GM21528 (cell line): ENCODE data around the gene PREX1.
"Not testable (repeated sequence)": the region's sequence is repeated elsewhere in the genome, so short reads cannot be mapped to it uniquely, and the experiment has no call there.

Experiments used
- ATAC-seq: cut with Tn5 transposase; IDR thresholded peaks from one replicate; pipeline ENCODE4 v1.9.1; 2021; ENCODE audit warnings: mild to moderate bottlenecking, moderate library complexity; ENCODE audit not compliant: unreplicated experiment, low FRiP score

The PREX1 gene

DNA sequence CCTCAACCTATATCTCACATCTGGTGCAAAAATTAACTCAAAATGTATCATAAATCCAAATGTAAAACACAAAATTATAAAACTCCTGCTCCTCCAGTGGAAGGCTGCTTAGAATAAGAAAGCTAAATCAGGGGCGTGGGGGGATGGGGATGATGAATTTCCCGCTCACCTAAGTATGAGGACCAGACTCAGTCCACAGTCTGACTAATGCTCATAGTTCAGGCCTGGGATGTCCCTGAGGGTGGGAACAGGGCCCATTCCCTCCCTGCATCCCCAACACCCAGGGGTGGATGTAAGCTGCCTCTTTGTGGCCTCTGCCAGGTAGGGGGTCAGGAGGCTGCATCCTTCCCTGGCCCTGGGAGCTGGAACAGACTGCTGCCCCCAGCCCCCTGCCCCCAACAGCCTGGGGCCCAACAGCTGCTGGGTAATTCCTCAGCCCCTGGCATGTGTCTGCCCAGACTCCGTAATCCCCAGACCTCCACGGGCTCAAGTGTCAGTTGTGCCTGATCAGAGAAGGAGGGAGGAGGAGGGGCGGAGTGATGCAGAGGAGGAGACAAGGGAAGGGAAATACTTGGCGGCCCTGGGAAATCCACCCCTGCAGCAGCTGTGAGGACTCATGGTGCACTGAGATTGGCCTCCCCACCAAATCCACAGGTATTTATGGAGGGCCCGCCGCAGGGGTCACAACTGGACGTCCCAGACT is 224.5 kb downstream of the PREX1 start:
- ATAC-seq, result no peak

DNA sequence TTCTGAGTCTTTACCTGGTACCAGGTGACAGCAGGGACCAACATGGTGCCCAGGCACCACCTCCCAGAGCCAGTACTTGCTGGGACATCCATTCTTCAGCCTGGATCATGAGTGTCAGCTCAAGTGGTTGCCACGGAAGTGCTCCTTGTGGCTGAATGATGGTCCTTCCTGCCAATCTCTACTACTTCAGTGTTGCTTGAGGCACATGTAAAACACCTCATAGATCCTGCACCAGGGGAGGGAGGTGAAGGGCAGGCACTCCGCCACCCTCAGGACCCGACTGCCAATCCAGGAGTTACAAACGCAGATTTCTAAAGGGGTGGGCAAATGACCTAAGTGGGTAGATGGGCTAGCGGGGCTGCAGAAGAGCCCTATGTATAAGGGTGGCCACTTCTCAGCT is 226.0 kb downstream of the PREX1 start:
- ATAC-seq, result no peak

DNA sequence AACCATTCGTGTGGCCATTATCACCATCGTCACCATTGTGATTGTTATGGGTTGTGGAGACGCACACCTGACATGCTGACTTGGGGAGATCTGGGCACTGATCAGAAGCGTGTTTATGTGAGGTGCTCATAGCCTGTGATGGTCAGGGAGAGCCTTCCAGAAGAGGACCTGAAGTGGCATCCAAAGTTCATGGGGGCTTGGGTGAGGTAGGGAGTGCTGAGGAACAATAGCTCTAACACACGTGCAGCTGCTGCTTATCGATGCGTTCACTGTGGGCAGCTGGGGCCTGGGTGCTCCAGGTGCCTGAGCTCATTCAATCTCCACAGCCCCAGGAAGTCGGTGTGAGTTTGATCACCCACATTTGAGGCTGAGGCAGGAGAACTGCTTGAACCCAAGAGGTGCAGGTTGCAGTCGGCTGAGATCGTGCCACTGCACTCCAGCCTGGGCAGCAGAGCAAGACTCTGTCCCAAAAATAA is 227.3 kb downstream of the PREX1 start:
- no peak for ATAC-seq

DNA sequence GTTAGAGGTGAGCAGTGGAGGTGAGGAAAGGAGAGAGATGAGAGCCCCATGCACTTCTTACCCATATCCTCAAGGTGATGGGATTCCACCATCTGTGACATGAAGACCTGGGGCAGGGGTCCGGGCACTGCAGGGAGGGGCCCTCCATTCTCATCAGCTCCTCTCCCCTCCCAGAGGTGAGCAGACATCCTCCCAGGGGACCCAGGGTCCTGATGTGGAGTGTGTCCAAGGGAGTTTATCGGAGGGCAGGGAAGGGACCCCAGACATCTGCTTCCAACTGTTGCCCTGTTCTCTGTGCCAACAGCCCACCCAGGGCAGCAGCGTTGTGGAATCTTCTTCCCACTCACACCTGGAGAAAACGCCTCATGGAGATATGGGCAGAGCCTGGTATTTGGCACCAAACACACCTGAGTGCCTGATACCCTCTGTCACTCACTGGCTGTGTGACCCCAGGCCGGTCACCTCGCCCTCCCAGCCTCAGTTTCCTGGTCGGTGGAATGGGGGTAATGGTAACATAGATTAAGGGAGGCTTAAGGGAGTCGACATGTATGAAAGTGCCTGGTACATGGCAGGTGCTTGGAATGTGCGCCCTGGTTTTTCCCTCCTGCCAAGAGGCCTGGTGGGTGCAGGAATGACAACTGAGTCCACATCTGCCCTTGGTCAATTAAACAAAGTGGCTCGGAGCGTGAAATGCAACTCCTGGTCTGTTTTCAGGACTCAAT is 227.9 kb downstream of the PREX1 start:
- no peak for ATAC-seq

DNA sequence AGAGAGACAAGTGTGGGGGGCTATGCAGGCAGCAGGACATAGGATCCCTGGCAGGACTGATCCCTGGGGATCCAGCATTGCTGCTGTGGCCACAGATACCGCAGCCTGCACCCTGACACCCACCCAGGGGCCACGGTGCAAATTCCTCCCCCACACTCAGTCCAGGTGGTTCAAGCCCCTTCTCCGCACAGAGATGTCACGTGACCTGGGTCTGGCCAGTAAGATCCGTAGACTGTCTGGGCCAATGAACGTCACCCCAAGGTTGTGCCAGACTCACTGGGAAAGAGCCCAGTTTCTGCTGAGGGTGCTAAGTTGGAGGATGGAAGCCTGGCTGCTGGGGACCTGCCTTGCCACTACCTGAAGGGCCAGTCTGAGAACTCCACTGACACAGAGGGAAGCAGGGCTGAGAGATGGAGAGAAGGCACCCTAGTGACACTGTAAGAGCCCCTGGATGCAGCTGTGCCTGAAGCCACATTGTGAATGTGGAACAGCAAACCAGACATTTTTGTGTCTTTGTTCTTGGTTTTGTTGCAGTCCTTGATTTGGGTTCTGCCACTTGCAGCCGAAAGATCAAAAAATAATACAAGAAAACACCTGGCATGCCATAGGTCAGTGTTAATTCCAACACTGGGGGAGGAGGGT is 228.6 kb downstream of the PREX1 start:
- no peak for ATAC-seq

DNA sequence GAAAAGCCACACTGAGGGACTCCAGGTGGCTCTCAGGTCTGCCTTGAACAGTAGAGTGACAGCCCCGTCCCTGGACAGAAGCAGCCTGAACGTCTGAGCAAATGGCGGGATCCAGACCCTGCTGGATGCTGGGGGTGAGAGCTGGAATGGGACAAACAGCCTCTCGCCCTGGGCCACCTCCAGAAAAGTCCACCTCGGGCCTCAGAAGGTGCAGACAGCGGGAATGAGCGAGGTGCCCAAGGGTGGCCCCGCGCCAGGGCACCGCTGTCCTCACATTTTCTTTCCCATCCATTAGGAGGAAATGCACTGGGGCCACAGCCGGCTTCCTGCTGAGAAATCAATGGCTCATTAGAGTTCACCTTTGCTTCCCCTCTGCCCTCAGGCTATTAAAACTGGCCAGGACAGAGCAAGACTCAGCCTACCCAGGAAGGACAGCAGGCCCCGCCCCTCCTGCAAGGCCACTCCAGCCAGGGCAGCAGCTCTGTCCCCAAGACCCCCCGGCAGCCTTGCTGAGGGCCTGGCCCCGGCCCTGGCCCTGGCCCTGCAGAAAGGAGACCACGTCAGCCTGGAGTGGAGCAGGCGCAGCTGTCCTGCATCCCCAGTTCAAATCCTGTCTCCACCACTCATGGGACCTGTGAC is 229.4 kb downstream of the PREX1 start:
- not testable (repeated sequence) for ATAC-seq

DNA sequence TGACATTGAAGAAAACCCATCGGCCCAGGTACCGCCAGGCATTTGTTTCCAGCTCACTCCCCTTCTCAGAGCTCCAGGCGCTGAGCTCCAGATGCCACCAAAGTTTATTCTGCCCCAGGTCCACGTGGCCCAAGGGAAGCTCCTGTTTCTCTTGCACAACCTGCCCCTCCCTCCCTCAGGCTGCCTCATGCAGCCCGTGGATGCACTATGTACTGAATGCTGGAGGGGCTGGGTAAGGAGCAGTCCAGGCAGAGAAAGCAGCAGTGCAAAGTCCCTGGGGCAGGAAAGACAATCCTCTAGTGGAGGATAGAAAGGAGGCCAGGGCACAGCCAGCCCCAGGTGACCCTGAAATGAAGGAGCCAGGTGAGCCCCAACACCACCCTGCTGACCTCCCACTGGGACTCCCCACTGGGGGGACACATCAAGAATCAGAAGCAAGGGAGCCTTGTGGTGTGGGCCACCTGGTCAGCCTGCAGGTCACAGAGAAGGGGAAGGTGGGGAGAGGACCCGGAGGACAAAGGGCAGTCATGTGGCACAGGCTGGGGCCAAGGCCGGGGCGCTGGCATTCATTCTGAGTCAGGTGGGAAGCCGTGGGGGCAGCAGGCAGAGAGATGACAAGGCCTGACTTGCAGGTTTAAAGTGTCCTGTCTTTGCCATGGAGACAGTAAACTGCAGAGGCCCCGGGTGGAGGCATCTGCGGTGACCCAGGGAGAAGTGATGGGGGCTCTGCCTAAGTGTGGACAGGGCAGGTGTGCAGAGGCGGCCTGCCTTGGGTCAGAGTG is 230.1 kb downstream of the PREX1 start:
- ATAC-seq, result no peak

DNA sequence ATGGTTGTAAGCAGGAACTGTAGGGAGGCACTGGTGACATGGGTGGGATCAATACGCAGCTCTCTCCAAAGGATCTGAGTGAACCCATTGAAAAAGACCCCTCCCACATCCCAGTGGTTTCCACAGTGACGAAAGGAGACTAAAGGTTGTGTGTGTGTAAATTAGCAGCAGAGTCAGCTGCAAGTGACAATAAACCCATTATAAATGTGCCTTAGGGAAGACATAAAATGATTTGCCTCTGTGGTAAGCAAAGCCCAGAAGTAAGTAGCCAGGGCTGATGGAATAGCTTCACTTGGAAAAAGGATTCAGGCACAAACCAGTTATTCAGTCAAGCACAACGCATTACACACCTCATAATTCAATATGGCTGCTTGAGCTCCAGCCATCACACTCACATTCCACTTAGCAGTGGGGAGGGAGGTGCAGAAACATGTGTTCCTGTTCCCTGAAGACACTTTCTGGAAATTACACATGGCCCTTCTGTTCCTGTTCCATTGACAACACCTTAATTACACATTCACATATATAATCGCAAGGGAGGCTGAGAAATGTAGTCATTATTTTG is 231.4 kb downstream of the PREX1 start:
- ATAC-seq, result no peak

DNA sequence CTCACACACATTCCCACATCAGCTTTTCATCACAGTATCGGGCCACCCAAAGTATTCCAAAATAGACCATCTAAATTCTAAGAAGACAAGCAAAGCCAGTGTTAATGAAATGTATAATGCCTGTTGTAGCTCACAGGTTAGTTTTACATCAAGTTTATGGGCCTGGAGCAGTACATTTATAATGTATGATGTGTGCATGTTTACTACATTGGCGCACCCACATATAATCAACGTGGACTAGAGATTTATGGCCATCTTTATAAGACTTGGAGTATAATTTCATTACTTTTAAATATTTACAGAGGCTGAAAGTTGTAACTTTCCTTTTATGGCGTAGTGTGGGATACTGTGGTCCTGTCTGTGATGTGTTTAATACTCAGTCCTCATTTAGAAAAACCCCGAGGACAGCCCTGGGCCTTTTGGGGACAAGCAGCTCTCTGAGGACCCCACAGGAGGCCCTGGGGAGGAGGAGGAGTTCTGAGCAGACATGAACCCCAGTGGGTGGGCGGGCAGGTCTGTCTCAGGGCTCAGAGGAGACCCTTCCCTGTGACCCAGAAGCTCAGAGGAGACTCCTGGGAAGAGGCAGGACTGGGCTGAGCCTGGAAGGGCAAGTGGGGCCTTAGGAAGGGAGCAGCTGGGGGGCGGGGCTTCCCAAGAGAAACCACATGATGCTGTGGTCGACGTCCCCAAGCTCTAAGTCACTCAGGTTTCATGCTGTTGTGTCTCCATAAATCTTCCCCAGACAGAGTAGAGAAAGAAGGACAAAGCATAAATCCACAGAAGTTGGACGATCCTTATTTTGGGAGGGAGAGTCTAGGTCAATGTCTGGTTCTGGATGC is 232.1 kb downstream of the PREX1 start:
- ATAC-seq, result no peak

DNA sequence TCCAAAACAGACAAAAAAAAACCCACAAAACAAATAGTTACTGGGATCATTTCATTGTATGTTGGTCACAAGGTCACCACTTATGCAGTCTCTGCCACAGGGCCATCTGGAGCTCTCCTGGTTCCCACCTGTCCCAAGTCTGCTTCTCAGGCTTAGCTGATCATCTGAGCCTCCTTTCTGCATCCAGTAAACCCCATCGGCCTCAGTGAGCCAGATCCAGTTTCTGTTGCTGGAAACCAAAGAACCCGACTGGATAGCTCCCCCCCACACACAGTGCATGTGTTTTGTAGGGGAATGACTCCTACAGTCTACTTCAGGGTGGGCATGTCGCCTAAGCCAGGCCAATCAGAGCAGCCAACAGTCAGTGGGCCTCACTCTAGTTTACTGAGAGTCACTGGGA is 233.3 kb downstream of the PREX1 start:
- no peak for ATAC-seq

DNA sequence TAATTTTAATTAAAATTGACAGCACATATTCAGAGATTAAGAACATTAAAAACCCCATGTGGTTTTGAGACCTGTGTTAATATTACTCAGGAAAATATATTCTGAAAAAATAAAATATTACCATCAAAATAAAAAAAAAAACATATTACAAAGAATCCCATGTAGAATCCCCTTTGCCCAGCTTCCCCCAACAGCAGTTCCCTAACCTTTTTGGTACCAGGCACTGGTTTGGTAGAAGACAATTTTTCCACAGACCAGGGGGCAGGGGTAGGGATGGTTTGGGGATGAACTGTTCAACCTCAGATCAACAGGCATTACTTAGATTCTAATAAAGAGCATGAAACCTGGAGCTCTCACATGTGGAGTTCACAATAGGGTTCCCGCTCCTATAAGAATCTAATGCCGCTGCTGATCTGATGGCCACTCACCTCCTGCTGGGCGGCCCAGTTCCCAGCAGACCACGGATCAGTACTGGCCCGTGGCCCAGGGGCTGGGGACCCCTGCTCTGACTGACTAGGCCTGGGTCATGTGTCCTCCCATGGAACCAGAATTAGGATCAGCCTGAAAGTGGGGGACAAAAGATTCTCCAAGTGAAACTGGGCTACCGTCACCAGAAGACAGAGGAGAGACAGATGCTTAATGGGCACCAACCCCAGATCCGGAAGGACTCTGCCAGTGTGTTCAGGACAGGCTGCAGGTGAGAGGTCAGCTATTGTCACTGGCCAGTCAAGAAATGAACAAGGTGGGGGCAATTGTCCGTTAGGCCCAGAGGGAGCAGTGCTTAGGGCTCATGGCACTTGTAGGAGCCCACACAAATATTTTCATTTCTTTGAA is 235.5 kb downstream of the PREX1 start:
- ATAC-seq, result no peak

DNA sequence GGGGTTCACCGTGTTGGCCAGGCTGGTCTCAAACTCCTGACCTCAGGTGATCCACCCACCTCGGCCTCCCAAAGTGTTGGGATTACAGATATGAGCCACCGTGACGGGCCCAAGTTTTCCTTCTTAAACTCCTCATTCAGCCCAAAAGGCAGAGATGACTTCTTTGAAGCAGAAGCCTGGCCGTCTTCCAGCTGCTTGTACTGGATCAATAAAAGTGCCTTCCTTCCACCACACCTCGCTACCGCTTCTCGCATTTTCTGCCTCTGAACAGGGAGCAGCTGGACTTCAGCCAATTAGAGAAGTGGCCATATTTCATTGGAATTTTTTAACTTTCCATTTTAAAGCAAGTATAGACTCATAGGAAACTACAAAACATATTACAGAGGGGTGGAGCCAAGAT is 241.1 kb downstream of the PREX1 start:
- ATAC-seq, result no peak

DNA sequence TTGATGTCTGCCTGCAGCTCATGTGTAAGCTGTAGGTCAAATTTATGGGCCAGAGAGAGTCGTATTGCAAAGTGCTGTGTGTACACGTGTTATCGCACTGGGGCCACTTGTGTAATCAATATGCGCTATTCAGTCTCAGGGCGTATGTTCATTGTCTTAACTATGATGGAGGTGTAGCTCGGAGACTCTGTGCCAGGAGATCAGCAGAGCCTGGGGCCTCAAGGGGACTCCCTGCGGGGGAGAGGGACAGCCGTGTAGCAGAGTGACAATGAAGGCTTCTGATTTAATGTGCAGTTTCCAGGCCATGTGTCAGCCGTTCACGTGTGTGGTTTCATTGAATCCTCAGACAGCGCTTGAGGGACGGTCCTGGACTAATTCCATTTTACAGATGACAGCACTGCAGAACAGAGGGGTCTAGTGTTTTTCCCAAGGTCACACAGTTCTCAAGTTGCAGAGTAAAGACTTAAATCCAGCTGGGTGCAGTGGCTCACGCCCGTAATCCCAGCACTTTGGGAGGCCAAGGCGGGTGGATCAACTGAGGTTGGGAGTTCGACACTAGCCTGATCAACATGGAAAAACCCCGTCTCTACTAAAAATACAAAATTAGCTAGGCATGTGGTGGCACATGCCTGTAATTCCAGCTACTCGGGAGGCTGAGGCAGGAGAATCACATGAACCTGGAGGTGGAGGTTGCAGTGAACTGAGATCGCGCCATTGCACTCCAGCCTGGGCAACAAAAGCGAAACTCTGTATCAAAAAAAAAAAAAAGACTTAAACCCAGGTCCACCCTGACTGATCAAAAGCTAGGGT is 242.5 kb downstream of the PREX1 start:
- no peak for ATAC-seq

DNA sequence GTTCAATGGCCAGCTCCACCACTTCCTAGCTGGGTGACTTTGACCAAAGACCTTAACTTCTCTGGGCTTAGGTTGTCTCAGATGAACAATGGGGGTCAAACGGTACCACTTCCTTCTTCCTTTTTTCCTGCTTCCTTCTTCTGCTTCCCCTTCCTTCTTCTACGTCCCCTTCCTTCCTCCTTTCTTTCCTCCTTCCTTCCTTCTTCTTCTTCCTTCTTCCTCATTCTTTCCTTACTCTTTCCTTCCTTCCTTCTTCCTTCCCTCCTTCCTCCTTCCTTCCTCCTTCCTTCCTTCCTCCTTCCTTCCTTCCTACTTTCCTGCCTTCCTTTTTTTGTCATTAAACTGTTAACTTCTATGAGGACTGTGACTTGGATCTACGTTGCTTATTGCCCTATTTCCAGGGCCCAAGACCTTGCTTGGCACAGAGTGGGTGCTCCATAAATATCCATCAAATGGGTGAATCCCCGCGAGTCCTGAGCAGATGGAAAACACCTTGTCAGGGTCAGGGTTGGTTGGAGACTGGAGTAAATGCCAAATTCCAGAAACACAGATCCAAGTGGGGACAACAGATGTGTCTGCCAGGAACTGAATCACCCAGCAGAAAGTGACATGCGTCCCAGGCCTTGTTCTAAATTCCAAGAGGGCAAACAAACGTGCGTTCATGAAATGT is 243.3 kb downstream of the PREX1 start:
- no peak for ATAC-seq

DNA sequence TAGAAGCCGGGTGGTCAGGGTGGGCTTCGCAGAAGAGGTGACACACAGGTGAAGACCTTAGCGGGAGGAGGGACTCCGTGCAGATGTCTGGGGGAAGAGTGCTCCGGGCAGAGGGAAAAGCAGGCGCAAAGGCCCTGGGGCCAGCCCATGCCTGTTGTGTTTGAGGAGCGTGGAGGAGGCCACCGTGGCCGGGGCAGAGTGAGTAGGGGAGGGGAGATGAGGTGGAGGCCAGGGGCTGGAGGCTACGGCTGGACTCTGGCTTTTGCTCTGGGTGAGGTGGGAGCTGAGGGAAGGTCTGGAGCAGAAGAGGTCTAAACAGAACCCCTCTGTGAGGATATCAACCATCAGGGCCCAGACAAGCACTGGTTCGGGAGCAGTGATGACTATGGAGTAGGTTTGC is 244.0 kb downstream of the PREX1 start:
- ATAC-seq, result no peak

DNA sequence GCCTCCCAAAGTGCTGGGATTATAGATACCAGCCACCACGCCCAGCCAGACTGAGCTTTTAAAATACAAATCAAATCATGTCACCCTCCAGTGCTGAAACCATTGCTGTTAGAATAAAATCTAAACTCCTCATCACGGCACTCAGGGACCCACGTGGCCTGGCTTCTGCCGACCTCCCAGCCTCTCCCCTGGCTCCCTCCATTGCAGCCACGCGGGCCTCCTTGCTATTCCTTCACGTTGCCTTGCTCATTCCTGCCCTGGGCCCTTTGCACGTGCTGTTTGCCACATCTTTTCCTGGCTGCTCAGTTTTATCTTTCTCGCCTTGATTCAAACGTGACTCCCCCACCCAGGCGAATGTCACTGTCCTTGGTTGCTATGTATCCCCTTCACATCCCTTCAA is 244.6 kb downstream of the PREX1 start:
- ATAC-seq, result no peak

DNA sequence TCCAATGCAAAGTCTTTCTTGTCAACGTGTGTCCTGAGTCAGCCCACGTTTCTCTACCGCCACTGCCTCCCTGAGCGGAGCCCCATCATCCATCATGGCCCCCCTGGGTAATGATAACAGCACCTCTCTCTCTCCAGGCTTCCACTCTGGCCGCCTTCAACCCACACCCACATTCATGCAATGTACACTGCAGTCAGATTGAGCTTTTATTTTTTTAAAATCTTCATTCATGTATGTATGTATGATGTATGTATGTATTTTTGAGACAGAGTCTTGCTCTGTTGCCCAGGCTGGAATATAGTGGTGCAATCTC is 245.2 kb downstream of the PREX1 start:
- no peak for ATAC-seq
